ENCODE measurements around the gene ZBTB21. TPM values are rescaled to one million over a fixed set of nuclear protein-coding genes. Genes with fewer than 3 reads are reported as not detected.
"Not testable (repeated sequence)": the region's sequence is repeated elsewhere in the genome, so short reads cannot be mapped to it uniquely, and the experiment has no call there.

Gene ZBTB21
- polyA plus RNA-seq, 10 donors: 4.9 to 7.6 (median 5.9) TPM

DNA sequence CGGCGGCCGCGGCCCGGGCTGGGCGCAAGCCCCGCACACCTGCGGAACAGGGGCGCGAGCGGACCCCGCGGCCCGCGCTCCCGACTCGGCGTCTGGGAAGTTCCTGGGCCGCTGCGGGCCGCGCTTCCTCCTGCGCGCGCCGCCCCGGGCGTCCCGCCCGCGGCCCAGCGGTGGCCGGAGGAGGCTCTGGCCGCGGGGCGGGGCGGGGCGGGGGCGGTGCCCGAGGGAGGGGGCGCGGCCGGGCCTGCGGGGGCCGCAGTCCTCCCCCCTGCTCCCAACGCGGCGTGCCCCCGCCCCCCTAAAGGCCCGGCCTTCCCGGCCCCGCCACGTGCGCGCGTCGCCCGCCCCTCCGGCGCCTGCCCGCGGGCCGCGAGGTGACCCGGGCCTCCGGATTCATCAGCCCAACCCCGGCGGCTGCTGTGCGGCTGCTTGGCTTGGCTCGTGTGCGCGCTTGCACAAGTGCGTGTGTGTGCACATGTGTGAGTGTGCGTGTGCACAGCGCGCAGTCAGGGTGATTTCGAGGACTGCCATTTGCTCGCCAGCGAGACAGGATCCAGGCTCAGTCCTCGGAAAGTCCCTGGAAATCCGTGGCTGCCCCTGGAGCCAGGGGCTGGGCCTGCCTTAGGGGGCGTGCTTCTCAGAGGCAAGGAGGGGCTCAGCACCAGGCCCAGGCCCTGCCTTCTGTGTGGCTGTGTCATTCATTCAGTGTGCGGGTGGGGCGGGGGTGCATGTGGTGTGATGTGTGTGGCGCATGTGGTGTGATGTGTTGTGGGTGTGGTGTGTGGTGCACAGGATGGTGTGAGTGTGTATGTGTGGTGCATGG, 56.1 kb downstream of the ZBTB21 start, which contains the start of gene C2CD2:
Gene C2CD2, minus strand, starts transcription at position 188 of the 823 bp plus-strand sequence. CDS start 370 bp downstream, outside the sequence.
- DNase-seq: peak; percentile 63 to 91 (median 76)

DNA sequence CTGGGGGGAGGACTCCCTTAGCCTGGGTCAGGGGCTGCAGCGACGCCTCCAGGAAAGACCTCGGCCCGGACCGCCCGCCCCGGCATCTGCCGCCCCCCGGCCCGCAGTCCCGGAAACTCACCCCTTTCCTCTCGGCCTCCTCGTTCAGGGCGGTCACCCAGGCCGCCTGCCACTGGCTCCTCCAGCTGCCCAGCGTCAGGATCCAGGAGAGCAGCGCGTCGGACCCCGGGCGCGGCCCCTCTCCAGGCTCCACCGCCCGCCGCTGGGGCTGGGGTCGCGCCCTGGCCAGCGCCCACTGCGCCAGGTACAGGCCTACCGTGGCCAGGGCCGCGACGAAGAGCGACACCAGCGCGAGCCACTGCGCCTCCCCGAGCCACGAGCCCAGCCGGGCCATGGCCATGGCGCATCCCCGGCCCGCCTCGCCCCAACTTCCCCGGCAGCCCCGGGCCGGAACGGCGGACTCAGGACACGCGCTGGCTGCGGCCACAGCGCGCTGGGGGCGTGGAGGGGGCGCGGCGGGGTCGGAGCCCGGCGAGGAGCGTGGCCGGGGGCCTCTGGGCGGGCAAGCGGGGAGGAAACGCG, 56.8 kb downstream of the ZBTB21 start:
- DNase-seq: peak in 1 of 3 donors; percentile 73

DNA sequence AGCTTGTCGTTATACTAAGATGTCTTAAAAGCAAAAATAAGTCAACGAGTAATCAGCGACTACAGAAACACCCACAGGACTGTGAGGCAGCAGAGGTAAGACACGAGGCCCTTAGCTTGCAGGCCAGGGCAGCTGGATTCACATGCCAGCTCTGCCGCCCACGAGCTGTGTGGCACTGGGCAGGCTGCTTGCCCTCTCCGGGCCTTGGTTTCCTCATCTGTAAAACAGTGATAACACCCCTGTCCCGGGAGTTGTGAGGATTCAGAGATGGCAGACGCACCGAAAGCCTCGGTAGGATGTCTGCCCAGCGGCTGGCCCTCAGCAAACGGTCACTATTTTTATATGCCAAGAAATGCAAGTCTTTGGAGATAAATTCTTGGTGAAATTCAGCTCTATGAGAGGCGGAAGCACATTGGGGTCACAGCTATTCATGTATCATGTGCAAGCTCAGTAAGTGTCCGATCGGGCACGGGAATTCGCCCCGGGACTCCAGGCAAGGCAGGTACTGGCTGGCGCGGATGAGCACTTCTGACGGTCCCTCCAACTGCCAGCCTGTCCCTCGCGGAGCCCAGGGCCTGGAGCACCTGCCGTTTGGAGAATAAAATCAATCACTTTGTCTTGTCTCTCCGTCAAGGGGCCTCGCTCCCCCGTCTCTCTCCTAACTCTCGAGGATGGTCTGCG, 57.5 kb downstream of the ZBTB21 start:
- DNase-seq: no peak

DNA sequence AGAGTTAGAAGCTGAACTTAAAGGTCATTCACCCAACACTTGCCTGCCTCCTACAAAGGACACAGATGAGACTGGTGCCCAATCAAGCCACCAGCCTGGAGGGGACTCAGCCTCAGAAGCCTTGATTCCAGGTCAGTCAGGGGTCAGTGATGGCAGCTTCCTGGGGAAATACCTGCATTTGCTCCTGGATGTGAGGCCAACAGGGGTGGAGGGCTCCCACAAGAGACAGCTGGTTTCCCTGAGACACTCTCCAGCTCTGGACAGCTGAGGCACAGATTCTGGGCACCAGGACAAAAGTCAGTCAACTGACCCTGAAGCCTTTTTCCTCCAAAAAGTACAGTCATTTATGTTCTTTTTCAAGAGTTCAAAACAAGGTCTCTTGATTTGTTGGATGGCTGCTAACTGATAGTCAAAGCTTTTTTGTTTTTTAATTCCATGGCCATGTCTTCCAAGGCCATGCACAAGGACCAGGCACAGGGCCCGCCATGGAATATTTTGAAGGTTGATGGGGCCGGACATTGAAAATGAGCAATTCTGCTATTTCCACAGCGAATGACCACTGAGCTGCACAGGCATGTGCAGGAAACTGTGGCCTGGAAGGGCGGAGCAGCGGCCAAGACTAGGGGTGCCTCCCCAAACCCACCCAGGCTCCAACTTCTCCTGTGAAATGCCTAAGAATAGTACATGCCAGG, 58.1 kb downstream of the ZBTB21 start:
- no peak for DNase-seq

GRCh38 chr21:41950941-41951351, 59.2 kb downstream of the ZBTB21 start:
- DNase-seq: no peak

- DNase-seq: not testable (repeated sequence)
Measured at GRCh38 chr21:41949631-41950030, 60.5 kb downstream of the ZBTB21 start.

DNA sequence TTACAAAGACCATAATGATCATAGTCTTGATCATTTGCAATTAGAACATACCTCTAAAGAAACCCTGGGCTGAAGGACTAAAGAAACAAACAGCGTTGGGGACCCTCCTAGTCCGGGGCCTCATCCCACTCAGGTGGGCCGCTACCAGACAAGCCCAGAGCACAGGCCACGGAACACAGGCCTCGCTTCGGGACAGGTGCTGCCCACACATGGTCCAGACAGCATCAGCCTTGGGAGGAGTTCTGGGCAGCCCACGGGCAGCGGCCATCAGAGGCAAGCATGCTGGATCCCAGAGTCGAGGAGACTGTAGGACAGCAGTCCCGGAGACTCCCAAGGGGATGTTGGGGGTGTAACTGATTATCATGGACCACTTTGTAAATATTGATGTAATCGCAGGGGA, 61.3 kb downstream of the ZBTB21 start:
- DNase-seq: no peak

GRCh38 chr21:41948078-41948895, 61.9 kb downstream of the ZBTB21 start:
- no peak for DNase-seq

DNA sequence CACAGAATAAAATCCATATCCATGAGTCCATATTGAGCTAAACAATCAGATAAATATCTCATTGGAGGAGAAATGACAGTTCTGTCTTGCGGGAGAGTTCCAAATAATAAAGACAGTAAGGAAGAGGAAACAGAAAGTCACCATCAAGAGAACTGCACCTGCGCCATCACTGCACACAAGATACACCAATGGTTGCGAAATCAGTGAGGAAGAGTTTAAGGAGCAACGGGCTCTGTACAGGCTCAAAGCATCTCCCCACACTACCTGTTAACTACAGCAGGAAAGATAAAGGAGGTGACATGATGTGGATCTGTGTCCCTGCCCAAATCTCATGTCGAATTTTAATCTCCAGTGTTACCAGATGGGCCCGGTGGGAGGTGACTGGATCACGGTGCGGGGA, 64.2 kb downstream of the ZBTB21 start:
- DNase-seq: no peak

DNA sequence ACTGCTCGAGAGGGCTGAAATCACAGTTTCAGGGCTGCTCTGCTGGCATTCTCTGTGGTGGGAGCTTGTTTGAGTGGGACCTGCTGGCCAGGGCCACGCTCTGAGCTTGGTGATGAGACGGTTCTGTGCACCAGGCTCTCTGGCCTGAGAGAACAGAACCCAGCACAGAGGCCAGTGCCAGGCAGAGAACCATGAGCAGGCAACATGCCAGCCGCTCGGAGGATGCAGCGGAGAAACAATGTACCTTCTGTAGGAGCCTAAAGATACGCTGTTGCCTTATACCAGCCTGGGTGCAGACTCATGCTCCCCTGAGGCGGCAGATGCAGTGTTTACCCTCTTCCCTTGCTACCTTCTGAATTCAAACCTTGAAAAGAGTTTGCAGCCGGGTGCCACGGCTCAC, 66.3 kb downstream of the ZBTB21 start:
- DNase-seq: no peak

- no peak for DNase-seq
Measured at GRCh38 chr21:41942457-41942856, 67.7 kb downstream of the ZBTB21 start.

GRCh38 chr21:41941941-41942340, 68.2 kb downstream of the ZBTB21 start:
- no peak for DNase-seq

DNA sequence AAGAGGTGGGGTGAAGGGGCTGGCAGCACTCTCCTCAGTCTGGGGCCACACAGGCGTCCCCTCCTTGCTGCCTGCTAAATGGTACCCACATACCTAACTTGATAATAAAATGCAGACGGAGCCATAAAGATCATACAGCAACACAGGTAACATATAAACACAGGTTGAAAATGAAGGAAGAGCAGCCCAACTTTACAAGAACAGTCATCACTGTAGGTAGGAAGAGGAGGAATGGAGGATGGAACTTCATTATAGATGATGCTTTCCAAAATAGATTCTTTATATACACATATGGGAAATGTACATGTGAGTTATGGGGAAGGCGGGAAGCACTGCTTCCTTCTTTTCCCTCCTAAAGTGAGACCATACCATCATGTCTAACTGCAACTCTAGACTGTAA, 69.7 kb downstream of the ZBTB21 start:
- DNase-seq: no peak

DNA sequence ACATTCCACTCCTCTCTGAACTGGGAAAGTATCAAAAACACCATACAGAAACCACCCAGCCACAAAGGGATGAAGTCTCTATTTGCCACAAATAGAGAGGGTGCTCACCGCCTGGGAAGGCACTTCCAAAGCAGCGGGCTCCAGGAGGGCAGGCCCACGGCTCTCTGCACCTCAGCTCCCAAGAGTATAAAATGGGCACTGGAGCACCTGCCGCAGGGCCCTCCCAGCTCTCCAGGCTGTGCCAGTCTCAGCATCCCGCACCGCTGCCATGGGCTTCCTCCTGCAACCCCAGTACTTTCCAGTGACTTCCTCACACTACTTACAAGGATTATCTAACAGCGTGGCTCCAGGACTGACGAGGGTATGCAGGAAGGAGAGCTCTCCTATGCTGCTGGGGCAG, 70.8 kb downstream of the ZBTB21 start:
- no peak for DNase-seq

Other genes with a start within 250 kb of the ZBTB21 start
- gene RIPK4, start 243.3 kb downstream of the ZBTB21 start, polyA plus RNA-seq (ENCODE audit: insufficient read length in 10 of 10): 1 to 10 TPM in 2 of 10 donors, under 1 TPM in 8; 0.15 to 3.1 (median 0.26) TPM
- gene PRDM15, start 131.0 kb downstream of the ZBTB21 start, polyA plus RNA-seq (ENCODE audit: insufficient read length in 10 of 10): 1 to 10 TPM; 3.4 to 6.6 (median 4.2) TPM
- 10 to 100 TPM in 7 of 10 donors, 1 to 10 TPM in 3; 6.5 to 13.1 (median 10.9) TPM for gene C2CD2, start 56.3 kb downstream of the ZBTB21 start, polyA plus RNA-seq (ENCODE audit: insufficient read length in 10 of 10)
- gene UMODL1, start 61.0 kb upstream of the ZBTB21 start, polyA plus RNA-seq (ENCODE audit: insufficient read length in 10 of 10): under 1 TPM in 1 of 10 donors, not detected in 9; 0.04 TPM
- 10 to 100 TPM in 1 of 10 donors, 1 to 10 TPM in 9; 5.1 to 10.0 (median 7.8) TPM for gene ABCG1, start 208.8 kb upstream of the ZBTB21 start, polyA plus RNA-seq (ENCODE audit: insufficient read length in 10 of 10)

Data from muscle of back (tissue), 11 donors.